Hypothalamus (tissue), 51 donors: ENCODE results near the gene DNAJC28.

Experiments
- DNase-seq, 51 donors: peaks; one replicate each; lab custom pipeline; 2025; lab: John Stamatoyannopoulos, UW

DNAJC28 gene

GRCh38 chr21:33441489-33442477 is 49.7 kb downstream of the DNAJC28 start:
- DNase-seq = no peak
